HG03025 (cell line): ENCODE data around the gene CCNDBP1.
"Not testable (repeated sequence)": the region's sequence is repeated elsewhere in the genome, so short reads cannot be mapped to it uniquely, and the experiment has no call there.

Experiments
- ATAC-seq: cut with Tn5 transposase; IDR thresholded peaks from one replicate; pipeline ENCODE4 v1.9.1; 2021; ENCODE audit warnings: mild to moderate bottlenecking, moderate library complexity; ENCODE audit not compliant: unreplicated experiment, low FRiP score

Gene CCNDBP1

DNA sequence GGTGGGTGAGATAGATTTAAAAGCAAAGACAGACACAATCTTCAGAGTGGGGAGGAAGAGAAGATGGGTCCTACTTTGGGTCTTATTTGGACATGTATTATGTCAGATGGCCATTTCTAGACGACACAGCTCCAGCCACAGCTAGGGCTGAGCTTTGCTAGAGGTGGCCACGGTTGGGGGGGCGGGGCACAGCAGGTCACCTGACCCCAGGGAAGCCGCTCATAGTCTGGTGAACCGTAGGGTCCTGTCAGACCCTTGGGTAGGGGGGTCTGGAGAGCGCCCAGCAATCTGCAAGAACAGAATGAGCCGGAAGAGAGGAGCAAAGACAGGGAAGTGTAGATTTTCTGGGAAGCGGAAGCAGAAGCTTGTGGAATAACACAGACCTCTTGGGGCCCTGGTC lies 29.0 kb downstream of the CCNDBP1 start:
- ATAC-seq: no peak

- no peak for ATAC-seq
Observed at GRCh38 chr15:43214592-43215295, 29.5 kb downstream of the CCNDBP1 start.

DNA sequence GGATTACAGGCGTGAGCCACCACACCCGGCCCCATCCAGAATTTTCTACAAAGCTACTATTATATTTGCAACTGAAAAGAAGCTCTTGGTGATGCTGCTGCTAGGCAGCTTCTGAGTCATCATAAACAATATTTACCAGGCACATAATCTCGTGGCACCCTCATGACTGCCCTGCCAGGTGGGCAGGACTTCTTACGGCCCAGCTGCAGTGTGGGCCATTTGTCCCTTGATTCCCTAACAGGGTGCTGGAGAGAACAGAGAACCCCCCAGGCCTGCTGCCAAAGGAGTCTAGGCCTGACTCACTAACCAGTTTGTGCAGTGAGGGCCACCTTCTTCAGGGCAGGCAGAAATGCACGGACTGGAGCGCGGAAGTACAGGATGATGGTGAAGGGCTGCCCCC lies 30.8 kb downstream of the CCNDBP1 start:
- no peak for ATAC-seq

DNA sequence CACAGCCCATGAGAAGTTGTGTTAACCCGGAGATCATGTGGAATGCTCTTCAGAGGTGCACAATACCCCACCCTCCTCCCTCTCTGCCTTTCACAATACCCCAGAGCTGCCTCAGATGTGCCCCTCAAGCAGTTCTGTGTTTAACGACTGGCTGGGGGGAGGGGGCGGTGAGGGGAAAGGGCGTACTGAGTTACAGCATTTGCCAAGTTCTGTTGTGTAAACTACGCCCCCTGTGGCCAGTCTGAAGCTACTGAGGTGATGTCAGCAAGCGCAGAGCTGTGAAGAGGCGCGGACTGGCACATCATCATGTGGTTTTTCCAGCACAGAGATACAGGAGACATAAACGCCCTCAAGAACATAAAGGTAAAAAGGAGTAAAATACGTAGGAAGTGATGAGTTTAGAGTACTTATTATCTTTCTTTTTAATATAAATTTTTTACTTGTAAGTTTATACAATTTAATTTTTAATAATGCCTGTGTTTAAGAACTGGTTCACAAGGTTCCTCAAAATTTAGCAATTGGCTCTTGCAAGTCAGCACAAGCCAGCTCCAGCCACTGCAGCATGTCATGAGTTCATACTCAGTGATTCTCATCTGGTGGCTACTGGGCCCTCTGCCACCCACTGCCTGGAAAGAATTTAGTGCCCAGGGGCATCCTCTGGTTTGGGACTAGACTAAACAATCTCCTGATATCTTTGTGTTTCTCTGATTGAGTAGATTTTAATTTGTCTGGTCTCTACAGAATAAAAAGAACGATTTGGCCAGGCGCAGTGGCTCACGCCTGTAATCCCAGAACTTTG lies 33.9 kb downstream of the CCNDBP1 start:
- no peak for ATAC-seq

DNA sequence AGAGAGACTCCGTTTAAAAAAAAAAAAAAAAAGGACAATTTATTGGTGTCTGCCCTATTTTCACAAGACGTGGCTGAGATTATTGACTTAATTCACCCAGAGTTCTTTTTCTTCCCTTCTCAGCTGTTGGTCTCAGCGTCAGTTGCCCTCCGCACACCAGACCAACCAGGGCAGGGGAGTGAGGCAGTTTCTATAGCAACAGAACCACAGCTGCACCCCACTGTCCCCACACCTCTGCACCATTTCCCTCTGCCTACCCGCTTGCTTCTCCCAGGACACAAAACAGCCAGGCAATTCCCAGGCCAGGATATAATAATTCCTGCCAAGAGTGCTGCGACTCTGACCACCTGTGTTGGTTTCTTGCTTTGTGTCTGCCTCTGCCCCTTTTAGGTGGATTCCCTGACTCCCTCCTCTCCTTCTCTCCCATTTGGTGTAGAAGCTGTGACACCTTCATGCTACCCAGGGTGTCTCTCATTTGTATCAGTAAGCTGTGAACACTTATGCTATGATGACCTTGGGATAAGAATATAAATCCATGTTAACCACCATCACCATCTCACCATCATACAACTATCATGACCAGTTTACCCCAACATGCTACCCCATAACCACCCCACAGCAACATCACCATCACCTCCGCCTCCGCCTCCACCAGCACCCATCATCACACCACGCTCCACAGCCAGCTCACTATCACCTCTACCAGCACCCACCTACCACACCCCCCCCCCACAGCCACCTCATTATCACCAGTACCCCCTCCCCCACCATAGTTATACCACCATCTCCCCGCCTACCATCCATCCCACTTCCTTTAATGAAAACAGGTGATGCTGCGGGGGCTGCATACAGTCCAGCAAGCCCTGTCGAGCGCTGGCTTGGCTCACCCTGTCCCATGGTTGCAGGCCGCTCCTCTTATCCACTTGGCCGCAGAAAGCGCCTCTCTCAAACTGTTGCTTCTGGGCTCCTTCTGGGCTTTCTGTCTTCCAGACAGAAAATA lies 35.0 kb downstream of the CCNDBP1 start:
- ATAC-seq: no peak

- no peak for ATAC-seq
Observed at GRCh38 chr15:43220991-43221403, 35.8 kb downstream of the CCNDBP1 start, which contains the start of gene EPB42. EPB42 (minus strand) TSS chr15:43221018; CDS start chr15:43220825, 193 bp downstream.

DNA sequence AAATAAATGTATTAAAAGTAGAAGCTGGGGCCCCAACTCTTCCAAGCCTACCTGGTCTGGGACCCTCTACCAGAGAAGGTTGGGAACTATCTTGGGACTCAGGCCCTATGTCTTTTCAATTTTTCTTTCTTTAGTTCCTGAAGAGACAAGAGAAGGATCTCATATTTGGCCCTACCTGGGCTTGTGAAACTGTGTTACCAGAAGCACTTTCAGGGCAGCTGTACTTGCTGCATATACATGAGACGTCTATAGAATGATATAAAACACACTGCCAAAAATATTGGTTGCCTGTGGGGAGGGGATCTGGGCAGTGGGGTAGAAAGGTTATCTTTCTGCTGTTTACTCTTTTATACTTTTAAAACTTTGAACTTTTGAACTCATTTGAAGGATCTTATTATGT lies 36.2 kb downstream of the CCNDBP1 start:
- ATAC-seq: no peak

- no peak for ATAC-seq
Observed at GRCh38 chr15:43225201-43225949, 40.2 kb downstream of the CCNDBP1 start.

DNA sequence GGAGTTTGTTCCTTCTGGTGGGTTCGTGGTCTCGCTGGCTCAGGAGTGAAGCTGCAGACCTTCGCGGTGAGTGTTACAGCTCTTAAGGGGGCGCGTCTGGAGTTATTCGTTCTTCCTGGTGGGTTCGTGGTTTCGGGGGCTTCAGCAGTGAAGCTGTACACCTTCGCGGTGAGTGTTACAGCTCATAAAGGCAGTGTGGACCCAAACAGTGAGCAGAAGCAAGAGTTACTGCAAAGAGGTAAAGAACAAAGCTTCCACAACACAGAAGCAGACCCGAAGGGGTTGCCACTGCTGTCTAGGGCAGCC lies 40.7 kb downstream of the CCNDBP1 start:
- ATAC-seq: not testable (repeated sequence)

DNA sequence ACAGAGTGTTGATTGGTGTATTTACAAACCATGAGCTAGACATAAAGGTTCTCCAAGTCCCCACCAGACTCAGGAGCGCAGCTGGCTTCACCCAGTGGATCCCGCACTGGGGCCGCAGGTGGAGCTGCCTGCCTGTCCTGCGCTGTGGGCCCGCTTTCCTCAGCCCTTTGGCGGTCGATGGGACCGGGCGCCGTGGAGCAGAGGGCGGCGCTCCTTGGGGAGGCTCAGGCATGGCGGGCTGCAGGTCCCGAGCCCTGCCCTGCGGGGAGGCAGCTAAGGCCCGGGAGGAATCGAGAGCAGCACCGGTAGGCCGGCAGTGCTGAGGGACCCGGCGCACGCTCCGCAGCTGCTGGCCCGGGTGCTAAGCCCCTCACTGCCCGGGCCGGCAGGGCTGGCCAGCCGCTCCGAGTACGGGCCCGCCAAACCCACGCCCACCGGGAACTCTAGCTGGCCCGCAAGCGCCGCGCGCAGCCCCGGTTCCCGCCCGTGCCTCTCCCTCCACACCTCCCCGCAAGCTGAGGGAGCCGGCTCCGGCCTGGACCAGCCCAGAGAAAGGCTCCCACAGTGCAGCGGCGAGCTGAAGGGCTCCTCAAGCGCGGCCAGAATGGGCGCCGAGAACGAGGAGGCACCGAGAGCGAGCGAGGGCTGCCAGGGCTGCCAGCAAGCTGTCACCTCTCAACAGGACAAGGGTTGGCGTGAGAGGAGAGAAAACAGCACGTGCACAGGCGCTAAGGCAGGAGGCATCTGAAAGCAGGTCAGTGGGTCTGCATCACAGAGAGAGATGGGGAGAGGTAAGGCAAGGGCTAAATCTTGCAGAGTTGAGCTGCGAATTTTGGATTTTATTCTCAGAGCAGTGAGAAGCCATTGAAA lies 41.5 kb downstream of the CCNDBP1 start:
- no peak for ATAC-seq

DNA sequence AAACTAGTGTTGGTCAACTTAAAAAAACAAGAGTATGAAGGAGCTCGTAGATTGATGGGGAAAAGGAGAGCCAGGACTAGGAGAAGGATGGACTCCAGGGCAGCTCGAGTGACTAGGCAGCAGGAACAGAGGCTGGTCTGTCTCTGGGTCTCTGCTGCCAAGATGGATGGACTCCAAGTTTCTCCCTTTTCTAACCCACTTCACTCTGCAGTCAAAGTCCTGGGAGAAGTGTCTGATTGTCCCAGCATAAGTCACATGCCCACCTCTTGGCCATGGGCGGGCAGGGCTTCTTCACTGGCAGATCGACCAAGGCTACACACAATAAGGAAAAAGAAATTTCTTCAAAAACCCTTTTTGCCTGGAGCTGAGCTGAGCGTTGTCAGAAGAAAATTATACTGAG lies 44.8 kb downstream of the CCNDBP1 start:
- ATAC-seq: no peak

DNA sequence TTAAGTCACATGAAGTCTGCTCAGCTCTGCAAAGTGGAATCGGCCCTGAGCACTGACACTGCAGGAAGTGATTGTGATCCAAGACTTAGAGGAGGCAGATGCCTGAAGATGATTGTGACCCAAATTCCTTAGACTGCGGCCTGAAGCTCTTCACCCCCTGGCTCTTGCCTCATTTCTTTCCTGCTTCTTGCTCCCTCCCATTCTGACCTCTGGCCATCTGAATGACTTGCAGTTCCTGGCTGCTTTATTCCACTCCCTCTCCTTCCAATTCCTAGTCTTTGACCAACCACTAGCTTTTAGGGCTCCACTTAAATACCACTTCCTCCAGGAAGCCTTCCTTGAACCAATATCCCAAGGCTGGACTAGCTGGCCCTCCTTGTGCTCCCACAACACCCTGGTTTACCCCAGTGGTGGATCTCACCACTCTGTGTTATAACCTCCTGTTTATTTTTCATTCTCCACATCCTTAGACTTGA lies 45.5 kb downstream of the CCNDBP1 start:
- ATAC-seq: no peak

GRCh38 chr15:43232289-43232874 lies 47.2 kb downstream of the CCNDBP1 start:
- no peak for ATAC-seq

DNA sequence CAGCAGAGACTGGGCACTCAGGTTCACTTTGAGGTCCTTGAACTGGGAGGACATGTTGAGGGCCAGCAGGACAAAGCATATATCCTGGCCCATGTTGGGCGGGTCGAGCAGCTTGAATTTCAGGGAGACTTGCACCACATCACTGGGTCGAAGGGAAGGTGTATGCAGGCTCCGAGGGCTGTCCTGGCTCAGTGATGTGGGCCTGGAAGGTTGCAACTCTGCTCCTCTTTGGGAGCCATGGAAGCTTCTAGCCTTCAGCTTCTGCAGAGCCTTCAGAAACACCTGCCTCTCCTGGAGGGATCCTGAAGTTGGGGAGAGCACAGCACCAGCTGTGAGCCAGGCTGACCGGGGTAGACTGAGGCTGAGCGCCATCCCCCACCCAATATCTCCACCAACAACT lies 50.3 kb downstream of the CCNDBP1 start:
- no peak for ATAC-seq

- ATAC-seq: no peak
Observed at GRCh38 chr15:43237842-43238470, 52.8 kb downstream of the CCNDBP1 start.

- no peak for ATAC-seq
Observed at GRCh38 chr15:43238671-43239131, 53.5 kb downstream of the CCNDBP1 start.

DNA sequence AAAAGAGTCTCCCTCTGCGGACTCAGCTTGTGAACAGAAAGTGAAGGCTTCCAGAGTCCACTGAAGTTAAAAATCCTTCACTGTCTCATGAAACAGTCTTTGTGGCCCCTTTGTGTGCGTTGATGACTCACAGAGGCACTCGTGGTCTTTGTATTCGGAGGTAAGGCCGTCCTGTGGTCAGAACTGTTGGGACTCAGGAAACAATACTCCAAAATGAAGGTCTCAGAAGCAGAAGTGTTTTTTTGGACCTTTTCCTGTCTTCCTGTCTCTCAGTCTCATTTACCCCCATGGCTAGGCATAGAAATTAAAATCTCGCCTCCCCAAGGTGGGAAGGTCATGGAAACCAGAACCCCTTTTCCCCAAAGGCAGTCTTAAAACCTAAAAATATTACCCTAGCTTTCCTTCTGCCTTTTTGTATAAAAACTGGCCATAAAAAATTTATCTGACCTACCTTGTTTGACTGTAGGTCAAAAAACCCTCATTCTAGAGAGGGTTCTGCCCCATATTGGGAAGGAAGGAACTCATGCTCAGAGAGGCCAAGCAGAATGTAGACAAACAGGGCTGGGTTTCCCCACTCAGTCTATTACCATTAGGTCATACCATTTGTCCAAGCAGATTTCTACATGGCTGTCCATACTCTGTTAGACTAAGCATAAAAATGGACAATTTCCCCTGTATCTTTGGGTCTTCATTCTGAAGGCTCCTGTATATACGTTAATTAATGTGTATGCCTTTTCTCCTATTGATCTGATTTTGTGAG lies 54.7 kb downstream of the CCNDBP1 start:
- no peak for ATAC-seq
